ENCODE measurements around the gene SLC25A27.

Gene SLC25A27

GRCh38 chr6:46651816-46652215, 959 bp upstream of the SLC25A27 start:
- DNase-seq: no peak

GRCh38 chr6:46652232-46652602, 558 bp upstream of the SLC25A27 start:
- DNase-seq: no peak

- DNase-seq: no peak
Measured at GRCh38 chr6:46653439-46654195, 842 bp downstream of the SLC25A27 start.

GRCh38 chr6:46655803-46656202, 3.0 kb downstream of the SLC25A27 start:
- DNase-seq: no peak

- DNase-seq: no peak
Measured at GRCh38 chr6:46657642-46658041, 4.9 kb downstream of the SLC25A27 start.

GRCh38 chr6:46661483-46661882, 8.7 kb downstream of the SLC25A27 start:
- DNase-seq: no peak

GRCh38 chr6:46667377-46667776, 14.6 kb downstream of the SLC25A27 start:
- no peak for DNase-seq

GRCh38 chr6:46674410-46674809, 21.6 kb downstream of the SLC25A27 start:
- no peak for DNase-seq

GRCh38 chr6:46676604-46677313, 24.0 kb downstream of the SLC25A27 start:
- DNase-seq: no peak

GRCh38 chr6:46677314-46677654, 24.5 kb downstream of the SLC25A27 start:
- no peak for DNase-seq

GRCh38 chr6:46684771-46685170, 32.0 kb downstream of the SLC25A27 start:
- no peak for DNase-seq

GRCh38 chr6:46687619-46688097, 34.9 kb downstream of the SLC25A27 start, which contains the start of gene TDRD6:
Gene TDRD6 (plus strand): TSS chr6:46687885. CDS start chr6:46688129, 244 bp downstream.
- DNase-seq: no peak

- no peak for DNase-seq
Measured at GRCh38 chr6:46688117-46688965, 35.6 kb downstream of the SLC25A27 start.

GRCh38 chr6:46688966-46689335, 36.2 kb downstream of the SLC25A27 start:
- no peak for DNase-seq

GRCh38 chr6:46689657-46690056, 36.9 kb downstream of the SLC25A27 start:
- DNase-seq: no peak

- no peak for DNase-seq
Measured at GRCh38 chr6:46690141-46690755, 37.5 kb downstream of the SLC25A27 start.

GRCh38 chr6:46690911-46691451, 38.2 kb downstream of the SLC25A27 start:
- DNase-seq: no peak

GRCh38 chr6:46699970-46700369, 47.2 kb downstream of the SLC25A27 start:
- DNase-seq: no peak

- DNase-seq: no peak
Measured at GRCh38 chr6:46704562-46704961, 51.8 kb downstream of the SLC25A27 start.

- no peak for DNase-seq
Measured at GRCh38 chr6:46706464-46706863, 53.7 kb downstream of the SLC25A27 start.

GRCh38 chr6:46711491-46711890, 58.7 kb downstream of the SLC25A27 start:
- no peak for DNase-seq

- no peak for DNase-seq
Measured at GRCh38 chr6:46715141-46715540, 62.4 kb downstream of the SLC25A27 start.

GRCh38 chr6:46719099-46719498, 66.3 kb downstream of the SLC25A27 start:
- DNase-seq: no peak

All from activated effector memory CD4-positive, alpha-beta T cell treated with Interleukin-2 at 50 U/mL for 16 hours (primary cell).